Nephron (organoid): ENCODE data around the gene MAP1S.

Experiments
- H3K27ac Mint-ChIP-seq, 3 experiments: 2 replicates each; pipeline ENCODE4 v1.8.0; 2020; ENCODE audit warnings: mixed read lengths in 3 of 3, mild to moderate bottlenecking in 2 of 3, moderate library complexity in 1 of 3
- H3K27me3 Mint-ChIP-seq: 2 replicates; pipeline ENCODE4 v1.8.0; 2021; ENCODE audit warnings: low read depth, mild to moderate bottlenecking, moderate library complexity, mixed read lengths
- H3K36me3 Mint-ChIP-seq: 2 replicates; pipeline ENCODE4 v1.8.0; 2020; ENCODE audit warnings: low read depth, mixed read lengths
- H3K4me1 Mint-ChIP-seq: 2 replicates; pipeline ENCODE4 v1.8.0; 2020; ENCODE audit warnings: mixed read lengths
- H3K4me3 Mint-ChIP-seq, 3 experiments: 2 replicates each; pipeline ENCODE4 v1.8.0; 2020; ENCODE audit warnings: mild to moderate bottlenecking in 3 of 3, mixed read lengths in 3 of 3, moderate library complexity in 2 of 3
- H3K9me3 Mint-ChIP-seq: 2 replicates; pipeline ENCODE4 v1.8.0; 2020; ENCODE audit warnings: mixed read lengths
- CTCF ChIP-seq, 3 experiments: fragments of 200-600 bp; sonication (generic); IDR thresholded peaks; one replicate each; pipeline ENCODE4 v1.5.0; 2021; ENCODE audit warnings: antibody characterized with exemption in 3 of 3; ENCODE audit not compliant: unreplicated experiment in 3 of 3

Gene MAP1S

GRCh38 chr19:17678836-17679235, 40.4 kb upstream of the MAP1S start:
- Mint-ChIP-seq H3K27ac (no peak overlapping the region), H3K9me3 (no peaks in the 10 kb centered on the region), H3K4me1 (no peaks in the 10 kb centered on the region), H3K27me3 (peaks cover 90% of the 10 kb centered on the region), H3K4me3 (peak overlapping the region in 1 of 3 experiments; percentile 19), H3K36me3 (no peaks in the 10 kb centered on the region)
- no peak for TF ChIP-seq CTCF (IDR thresholded peaks at IDR 0.05; ENCODE audit: unreplicated experiment in 3 of 3)

- Mint-ChIP-seq H3K4me1 (no peaks in the 10 kb centered on the region), H3K27ac (no peak overlapping the region), H3K27me3 (peaks cover 92% of the 10 kb centered on the region), H3K4me3 (no peak overlapping the region), H3K36me3 (no peaks in the 10 kb centered on the region), H3K9me3 (no peaks in the 10 kb centered on the region)
- no peak for TF ChIP-seq CTCF (IDR thresholded peaks at IDR 0.05; ENCODE audit: unreplicated experiment in 3 of 3)
These were observed 39.6 kb upstream of the MAP1S start for GRCh38 chr19:17679526-17680229.

- H3K27ac Mint-ChIP-seq: no peak overlapping the region
- H3K4me3 Mint-ChIP-seq: no peak overlapping the region
- no peaks in the 10 kb centered on the region for H3K36me3 Mint-ChIP-seq
- TF ChIP-seq CTCF (IDR thresholded peaks at IDR 0.05; ENCODE audit: unreplicated experiment in 3 of 3): no peak
- H3K4me1 Mint-ChIP-seq: no peaks in the 10 kb centered on the region
- H3K27me3 Mint-ChIP-seq: peaks cover 95% of the 10 kb centered on the region
- no peaks in the 10 kb centered on the region for H3K9me3 Mint-ChIP-seq
These were observed 39.0 kb upstream of the MAP1S start for GRCh38 chr19:17680230-17680722.

- peaks cover 96% of the 10 kb centered on the region for H3K27me3 Mint-ChIP-seq
- no peak overlapping the region for H3K4me3 Mint-ChIP-seq
- no peaks in the 10 kb centered on the region for H3K4me1 Mint-ChIP-seq
- no peak for TF ChIP-seq CTCF (IDR thresholded peaks at IDR 0.05; ENCODE audit: unreplicated experiment in 3 of 3)
- no peaks in the 10 kb centered on the region for H3K36me3 Mint-ChIP-seq
- H3K27ac Mint-ChIP-seq: no peak overlapping the region
- no peaks in the 10 kb centered on the region for H3K9me3 Mint-ChIP-seq
These were observed 37.7 kb upstream of the MAP1S start for GRCh38 chr19:17681505-17682125.

GRCh38 chr19:17682273-17682672, 37.0 kb upstream of the MAP1S start:
- H3K27ac Mint-ChIP-seq: no peak overlapping the region
- H3K4me3 Mint-ChIP-seq: no peak overlapping the region
- H3K36me3 Mint-ChIP-seq: no peaks in the 10 kb centered on the region
- TF ChIP-seq CTCF (IDR thresholded peaks at IDR 0.05; ENCODE audit: unreplicated experiment in 3 of 3): no peak
- peaks cover 95% of the 10 kb centered on the region for H3K27me3 Mint-ChIP-seq
- no peaks in the 10 kb centered on the region for H3K9me3 Mint-ChIP-seq
- H3K4me1 Mint-ChIP-seq: no peaks in the 10 kb centered on the region

GRCh38 chr19:17683078-17683477, 36.2 kb upstream of the MAP1S start:
- H3K9me3 Mint-ChIP-seq: no peaks in the 10 kb centered on the region
- peaks cover 5% of the 10 kb centered on the region for H3K4me1 Mint-ChIP-seq
- peaks cover 93% of the 10 kb centered on the region for H3K27me3 Mint-ChIP-seq
- no peak for TF ChIP-seq CTCF (IDR thresholded peaks at IDR 0.05; ENCODE audit: unreplicated experiment in 3 of 3)
- H3K4me3 Mint-ChIP-seq: no peak overlapping the region
- no peaks in the 10 kb centered on the region for H3K36me3 Mint-ChIP-seq
- no peak overlapping the region for H3K27ac Mint-ChIP-seq
